ENCODE measurements around the gene SLC37A4. TPM values are rescaled to one million over a fixed set of nuclear protein-coding genes. Genes with fewer than 3 reads are reported as not detected.
"Not testable (repeated sequence)": the region's sequence is repeated elsewhere in the genome, so short reads cannot be mapped to it uniquely, and the experiment has no call there.

Gene SLC37A4
- total RNA-seq, 2 experiments from 2014 or later = 28.3 to 30.3 TPM

- Mint-ChIP-seq H3K4me3 (no peak overlapping the region), H3K9me3 (no peaks in the 10 kb centered on the region), H3K27ac (no peak overlapping the region), H3K36me3 (ENCODE audit: low read depth) (no peaks in the 10 kb centered on the region), H3K4me1 (ENCODE audit: low read depth) (no peaks in the 10 kb centered on the region), H3K27me3 (ENCODE audit: low read depth) (no peaks in the 10 kb centered on the region)
- no peak for DNase-seq
- intact Hi-C loops (cut with micrococcal nuclease) = no loop called here
- CTCF ChIA-PET = interaction anchor here (1.0 to 1.2 kb wide), 2 partner anchors 82 to 295 kb away, joined by 3 read pairs; partner anchors contain the start of gene VPS11
These were observed 45.9 kb downstream of the SLC37A4 start for GRCh38 chr11:118984825-118985224.

- CTCF ChIA-PET = interaction anchor here (1.0 kb wide), 1 partner anchor 83 kb away, joined by 3 read pairs; the partner anchor contains the start of gene VPS11
- H3K27ac Mint-ChIP-seq; H3K36me3 Mint-ChIP-seq (ENCODE audit: low read depth); H3K9me3 Mint-ChIP-seq; H3K27me3 Mint-ChIP-seq (ENCODE audit: low read depth); DNase-seq; H3K4me1 Mint-ChIP-seq (ENCODE audit: low read depth); H3K4me3 Mint-ChIP-seq; intact Hi-C loops (cut with micrococcal nuclease): not testable (repeated sequence)
These were observed 46.3 kb downstream of the SLC37A4 start for GRCh38 chr11:118984337-118984736.

- Mint-ChIP-seq H3K4me3 (no peak overlapping the region), H3K9me3 (no peaks in the 10 kb centered on the region), H3K4me1 (ENCODE audit: low read depth) (no peaks in the 10 kb centered on the region), H3K27ac (no peak overlapping the region), H3K36me3 (ENCODE audit: low read depth) (no peaks in the 10 kb centered on the region), H3K27me3 (ENCODE audit: low read depth) (no peaks in the 10 kb centered on the region)
- DNase-seq = no peak
- CTCF ChIA-PET = no interaction called here
- intact Hi-C loops (cut with micrococcal nuclease) = no loop called here
These were observed 50.3 kb downstream of the SLC37A4 start for GRCh38 chr11:118980191-118980881.

GRCh38 chr11:118979434-118979833 is 51.2 kb downstream of the SLC37A4 start:
- intact Hi-C loops (cut with micrococcal nuclease) = no loop called here
- no peaks in the 10 kb centered on the region for H3K4me1 Mint-ChIP-seq (ENCODE audit: low read depth)
- no peak for DNase-seq
- no peaks in the 10 kb centered on the region for H3K9me3 Mint-ChIP-seq
- H3K27me3 Mint-ChIP-seq (ENCODE audit: low read depth) = no peaks in the 10 kb centered on the region
- no peaks in the 10 kb centered on the region for H3K36me3 Mint-ChIP-seq (ENCODE audit: low read depth)
- CTCF ChIA-PET = no interaction called here
- H3K27ac Mint-ChIP-seq = no peak overlapping the region
- H3K4me3 Mint-ChIP-seq = no peak overlapping the region

- intact Hi-C loops (cut with micrococcal nuclease) = no loop called here
- no peaks in the 10 kb centered on the region for H3K9me3 Mint-ChIP-seq
- H3K36me3 Mint-ChIP-seq (ENCODE audit: low read depth) = no peaks in the 10 kb centered on the region
- H3K27ac Mint-ChIP-seq = no peak overlapping the region
- CTCF ChIA-PET = no interaction called here
- no peaks in the 10 kb centered on the region for H3K27me3 Mint-ChIP-seq (ENCODE audit: low read depth)
- no peaks in the 10 kb centered on the region for H3K4me1 Mint-ChIP-seq (ENCODE audit: low read depth)
- no peak for DNase-seq
- H3K4me3 Mint-ChIP-seq = no peak overlapping the region
These were observed 54.6 kb downstream of the SLC37A4 start for GRCh38 chr11:118975771-118976709.

Small RNAs within 50 kb of the gene (microRNA-seq; reads per million reads assigned to microRNA genes)
- gene MIR3656 (ENCODE audit: borderline microRNAs expressed, borderline replicate concordance) = not detected

Other genes with a start within 250 kb of the SLC37A4 start
- 100 to 1,000 TPM; 274 to 279 TPM for gene DDX6, start 239.7 kb downstream of the SLC37A4 start, total RNA-seq
- 10 to 100 TPM; 25.6 to 26.1 TPM for gene CXCR5, start 147.0 kb downstream of the SLC37A4 start, total RNA-seq
- 10 to 100 TPM; 33.3 to 36.1 TPM for gene BCL9L, start 105.0 kb downstream of the SLC37A4 start, total RNA-seq
- under 1 TPM; 0.25 to 0.45 TPM for gene UPK2, start 74.6 kb downstream of the SLC37A4 start, total RNA-seq
- not detected for gene FOXR1, start 59.1 kb downstream of the SLC37A4 start, total RNA-seq
- 10 to 100 TPM; 17.4 to 18.0 TPM for gene CENATAC, start 32.7 kb downstream of the SLC37A4 start, total RNA-seq
- gene RPS25, start 12.5 kb downstream of the SLC37A4 start, total RNA-seq = 1,000 to 10,000 TPM; 2,183 to 2,206 TPM
- 10 to 100 TPM; 66.4 to 69.9 TPM for gene TRAPPC4, start 12.1 kb downstream of the SLC37A4 start, total RNA-seq
- 100 to 1,000 TPM; 108 to 116 TPM for gene HYOU1, start 26.3 kb upstream of the SLC37A4 start, total RNA-seq
- gene VPS11, start 36.9 kb upstream of the SLC37A4 start, total RNA-seq = 10 to 100 TPM; 16.9 to 19.5 TPM
- 10 to 100 TPM; 27.9 to 29.4 TPM for gene HMBS, start 54.0 kb upstream of the SLC37A4 start, total RNA-seq
- 10 to 100 TPM; 52.2 to 53.1 TPM for gene DPAGT1, start 71.0 kb upstream of the SLC37A4 start, total RNA-seq
- 10 to 100 TPM; 20.1 to 20.8 TPM for gene C2CD2L, start 76.5 kb upstream of the SLC37A4 start, total RNA-seq
- gene HINFP, start 90.7 kb upstream of the SLC37A4 start, total RNA-seq = 10 to 100 TPM; 24.5 to 25.2 TPM
- under 1 TPM; 0.12 to 0.31 TPM for gene ABCG4, start 118.2 kb upstream of the SLC37A4 start, total RNA-seq
- 10 to 100 TPM; 20.8 to 22.2 TPM for gene NLRX1, start 137.8 kb upstream of the SLC37A4 start, total RNA-seq
- gene NHERF4, start 154.6 kb upstream of the SLC37A4 start, total RNA-seq = not detected
- 10 to 100 TPM; 25.3 to 25.7 TPM for gene CBL, start 175.5 kb upstream of the SLC37A4 start, total RNA-seq

All from activated naive CD4-positive, alpha-beta T cell treated with anti-CD3 and anti-CD28 coated beads for 36 hours (primary cell).